Loucy (cell line): ENCODE data around the gene FOXP4.

Source experiments
- H2AFZ ChIP-seq: fragments of 200-600 bp; sonication (generic); 2 replicates; pipeline ENCODE4 v1.6.0; 2016; ENCODE audit warnings: antibody characterized with exemption, mild to moderate bottlenecking, low read length, moderate library complexity
- H3F3A ChIP-seq: fragments of 200-600 bp; 2 replicates; pipeline ENCODE4 v1.6.0; 2016; ENCODE audit warnings: antibody characterized with exemption, low read depth, mild to moderate bottlenecking
- H3K27me3 ChIP-seq: fragments of 200-600 bp; sonication (generic); 2 replicates; pipeline ENCODE4 v1.6.1; 2014; ENCODE audit warnings: low read length, mild to moderate bottlenecking; ENCODE audit not compliant: insufficient read depth, poor library complexity, severe bottlenecking
- H3K36me3 ChIP-seq: fragments of 200-600 bp; sonication (generic); 2 replicates; pipeline ENCODE4 v1.6.1; 2016; ENCODE audit warnings: low read length; ENCODE audit not compliant: insufficient read depth
- H3K4me1 ChIP-seq: fragments of 200-600 bp; sonication (generic); 2 replicates; pipeline ENCODE4 v1.5.1; 2014; ENCODE audit warnings: low read length, mild to moderate bottlenecking; ENCODE audit not compliant: insufficient read depth, poor library complexity, severe bottlenecking
- H3K4me2 ChIP-seq: fragments of 200-600 bp; sonication (generic); 2 replicates; pipeline ENCODE4 v1.6.0; 2014; ENCODE audit warnings: antibody characterized with exemption, low read length, low read depth, mild to moderate bottlenecking; ENCODE audit not compliant: poor library complexity, severe bottlenecking
- H3K4me3 ChIP-seq: fragments of 200-600 bp; sonication (generic); 2 replicates; pipeline ENCODE4 v1.5.1; 2014; ENCODE audit warnings: low read length, mild to moderate bottlenecking, mixed read lengths; ENCODE audit not compliant: poor library complexity, severe bottlenecking
- H3K79me2 ChIP-seq: fragments of 200-600 bp; sonication (generic); 2 replicates; pipeline ENCODE4 v1.6.1; 2014; ENCODE audit warnings: low read length; ENCODE audit not compliant: insufficient read depth
- H3K9ac ChIP-seq: fragments of 200-600 bp; sonication (generic); 2 replicates; pipeline ENCODE4 v1.6.0; 2014; ENCODE audit warnings: mild to moderate bottlenecking, low read depth, low read length, moderate library complexity; ENCODE audit not compliant: poor library complexity, severe bottlenecking
- H3K9me2 ChIP-seq: fragments of 200-600 bp; sonication (generic); replicated peaks from 2 replicates; pipeline ENCODE4 v1.6.1; 2016; ENCODE audit warnings: low read depth, low read length, mixed read lengths
- H3K9me3 ChIP-seq: fragments of 200-600 bp; sonication (generic); 2 replicates; pipeline ENCODE4 v1.6.1; 2014; ENCODE audit warnings: mild to moderate bottlenecking, antibody characterized with exemption, low read length, low read depth; ENCODE audit not compliant: insufficient read depth
- H4K20me1 ChIP-seq: fragments of 200-600 bp; sonication (generic); 2 replicates; pipeline ENCODE4 v1.6.0; 2014; ENCODE audit warnings: antibody characterized with exemption, low read length, mild to moderate bottlenecking; ENCODE audit not compliant: insufficient read depth, poor library complexity, severe bottlenecking
- CTCF ChIP-seq: fragments of 200-600 bp; sonication (generic); conservative IDR thresholded peaks from 2 replicates; pipeline ENCODE4 v1.5.1; 2014; ENCODE audit warnings: mild to moderate bottlenecking, antibody characterized with exemption, low read length
- EZH2phosphoT487 ChIP-seq: fragments of 200-600 bp; IDR thresholded peaks from 2 replicates; pipeline ENCODE4 v1.6.1; 2018; ENCODE audit warnings: antibody characterized with exemption, mild to moderate bottlenecking, moderate library complexity, borderline replicate concordance

FOXP4 gene

DNA sequence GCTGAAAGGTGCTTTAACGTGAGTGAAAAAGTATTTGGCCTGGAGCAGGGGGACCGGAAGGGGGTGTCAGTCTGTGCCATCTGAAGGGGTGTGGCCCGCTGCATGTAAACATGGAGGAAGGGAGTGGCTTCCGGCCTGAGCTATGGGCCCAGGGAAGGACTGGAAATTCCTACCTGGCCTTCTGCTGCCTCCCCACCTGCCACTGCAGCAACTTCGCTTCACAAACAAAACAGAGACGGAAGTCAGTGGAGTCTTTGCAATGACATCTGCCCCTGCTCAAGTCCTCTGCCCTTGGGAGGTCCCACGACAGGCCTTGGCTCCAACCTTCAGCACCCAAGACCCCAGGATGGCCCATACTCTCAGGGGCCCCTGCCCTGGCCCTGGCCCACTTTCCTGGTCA is 28.1 kb upstream of the FOXP4 start:
- Histone ChIP-seq H3K9me2 (no peaks in the 10 kb centered on the region), H3K79me2 (no peaks in the 10 kb centered on the region), H3K4me3 (no peak overlapping the region), H3K27me3 (no peaks in the 10 kb centered on the region), H4K20me1 (no peaks in the 10 kb centered on the region), H2AFZ (no peak overlapping the region), H3K4me2 (no peak overlapping the region), H3F3A (no peaks in the 10 kb centered on the region), H3K9me3 (no peaks in the 10 kb centered on the region), H3K4me1 (no peaks in the 10 kb centered on the region), H3K36me3 (no peaks in the 10 kb centered on the region), H3K9ac (no peak overlapping the region)
- no peak for TF ChIP-seq CTCF
- no peak for TF ChIP-seq EZH2phosphoT487

- no peaks in the 10 kb centered on the region for H3K79me2 ChIP-seq
- H3K9me2 ChIP-seq, result no peaks in the 10 kb centered on the region
- no peak overlapping the region for H2AFZ ChIP-seq
- no peak overlapping the region for H3K9ac ChIP-seq
- no peak overlapping the region for H3K4me2 ChIP-seq
- no peaks in the 10 kb centered on the region for H3K36me3 ChIP-seq
- H4K20me1 ChIP-seq, result no peaks in the 10 kb centered on the region
- no peak overlapping the region for H3K4me3 ChIP-seq
- no peaks in the 10 kb centered on the region for H3F3A ChIP-seq
- H3K9me3 ChIP-seq, result no peaks in the 10 kb centered on the region
- H3K4me1 ChIP-seq, result no peaks in the 10 kb centered on the region
- no peaks in the 10 kb centered on the region for H3K27me3 ChIP-seq
- no peak for TF ChIP-seq CTCF
- no peak for TF ChIP-seq EZH2phosphoT487
Observed at GRCh38 chr6:41519305-41519744, 26.9 kb upstream of the FOXP4 start.

DNA sequence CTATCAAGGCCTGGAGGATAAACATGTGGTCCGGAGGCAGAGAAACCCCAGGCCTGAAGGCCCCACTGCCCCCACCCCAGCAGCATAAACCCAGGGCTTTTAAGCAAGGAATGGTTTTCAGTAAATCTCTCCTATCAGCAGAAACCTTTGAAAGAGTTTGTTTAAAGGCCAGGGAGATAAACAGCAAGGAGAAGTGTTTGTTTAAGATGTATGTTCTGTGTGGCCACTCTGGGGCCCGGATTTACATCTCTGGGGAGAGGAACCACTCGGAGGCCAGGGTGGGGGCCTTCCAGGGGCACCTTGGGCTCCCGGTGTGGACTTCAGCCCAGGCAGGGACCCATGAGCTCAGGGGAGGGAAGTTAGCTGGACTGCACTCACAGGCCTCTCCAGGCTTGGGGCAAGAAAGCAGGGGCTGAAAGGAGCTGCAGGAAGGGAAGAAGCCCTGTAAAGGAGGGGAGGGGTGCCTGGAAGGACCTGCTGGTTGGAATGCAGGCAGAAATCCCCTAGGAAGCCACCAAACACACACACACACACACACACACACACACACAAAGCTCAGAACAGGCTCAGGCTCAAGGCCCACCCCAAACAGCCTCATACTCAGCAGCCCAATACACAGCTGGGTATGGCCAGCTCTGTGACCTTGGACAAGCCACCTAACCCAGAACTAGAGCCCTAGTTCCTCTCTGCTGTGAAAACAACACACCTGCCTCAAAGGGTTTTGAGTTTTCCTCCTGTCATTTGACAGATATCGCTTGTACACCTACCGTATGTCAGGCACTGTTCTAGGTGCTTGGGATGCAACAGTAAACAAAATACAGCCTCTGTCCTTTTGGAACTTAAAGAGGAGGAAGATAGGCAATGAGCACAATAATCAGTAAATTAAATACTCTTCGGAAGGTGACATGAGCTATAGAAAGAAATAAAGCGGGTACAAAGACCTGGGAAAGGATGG is 26.2 kb upstream of the FOXP4 start:
- H3K4me2 ChIP-seq, result no peak overlapping the region
- H3K4me3 ChIP-seq, result no peak overlapping the region
- H3K9ac ChIP-seq, result no peak overlapping the region
- no peaks in the 10 kb centered on the region for H4K20me1 ChIP-seq
- H2AFZ ChIP-seq, result no peak overlapping the region
- H3F3A ChIP-seq, result no peaks in the 10 kb centered on the region
- no peak for TF ChIP-seq EZH2phosphoT487
- TF ChIP-seq CTCF, result no peak
- no peaks in the 10 kb centered on the region for H3K27me3 ChIP-seq
- H3K9me3 ChIP-seq, result no peaks in the 10 kb centered on the region
- H3K79me2 ChIP-seq, result no peaks in the 10 kb centered on the region
- H3K36me3 ChIP-seq, result no peaks in the 10 kb centered on the region
- no peaks in the 10 kb centered on the region for H3K4me1 ChIP-seq
- H3K9me2 ChIP-seq, result no peaks in the 10 kb centered on the region
